T-helper 2 cell (primary cell): Measurements from ENCODE around the gene EPHX1.

ENCODE experiments used
- DNase-seq, 5 experiments: peaks; one replicate each; pipeline versions ENCODE4 v3.0.0 to v3.0.0-alpha.2; 2012 to 2022

The EPHX1 gene

DNA sequence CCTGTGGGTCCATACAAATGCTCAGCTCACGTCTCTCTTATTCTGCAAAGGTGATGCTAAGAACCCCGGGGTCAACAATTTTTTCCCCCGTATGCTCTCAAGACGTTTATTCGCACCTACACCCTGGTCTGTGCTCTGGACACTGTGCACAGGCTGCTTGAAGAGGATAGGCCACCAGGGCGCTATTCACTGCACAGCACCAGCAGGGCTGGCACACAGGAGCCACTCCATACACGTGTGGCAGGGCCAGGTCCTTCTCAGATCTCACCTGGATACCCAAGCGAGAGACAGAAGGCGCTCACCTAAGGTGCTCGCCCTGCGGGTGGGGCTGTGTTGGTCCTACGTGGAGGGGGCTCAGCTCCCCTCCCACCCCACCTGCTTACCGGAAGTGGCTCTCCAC, 55.6 kb downstream of the EPHX1 start:
- no peak for DNase-seq

GRCh38 chr1:225866061-225866837, 56.3 kb downstream of the EPHX1 start:
- peak in 4 of 5 experiments; percentile 55 to 76 (median 66) for DNase-seq

GRCh38 chr1:225866981-225867380, 57.1 kb downstream of the EPHX1 start:
- no peak for DNase-seq

DNA sequence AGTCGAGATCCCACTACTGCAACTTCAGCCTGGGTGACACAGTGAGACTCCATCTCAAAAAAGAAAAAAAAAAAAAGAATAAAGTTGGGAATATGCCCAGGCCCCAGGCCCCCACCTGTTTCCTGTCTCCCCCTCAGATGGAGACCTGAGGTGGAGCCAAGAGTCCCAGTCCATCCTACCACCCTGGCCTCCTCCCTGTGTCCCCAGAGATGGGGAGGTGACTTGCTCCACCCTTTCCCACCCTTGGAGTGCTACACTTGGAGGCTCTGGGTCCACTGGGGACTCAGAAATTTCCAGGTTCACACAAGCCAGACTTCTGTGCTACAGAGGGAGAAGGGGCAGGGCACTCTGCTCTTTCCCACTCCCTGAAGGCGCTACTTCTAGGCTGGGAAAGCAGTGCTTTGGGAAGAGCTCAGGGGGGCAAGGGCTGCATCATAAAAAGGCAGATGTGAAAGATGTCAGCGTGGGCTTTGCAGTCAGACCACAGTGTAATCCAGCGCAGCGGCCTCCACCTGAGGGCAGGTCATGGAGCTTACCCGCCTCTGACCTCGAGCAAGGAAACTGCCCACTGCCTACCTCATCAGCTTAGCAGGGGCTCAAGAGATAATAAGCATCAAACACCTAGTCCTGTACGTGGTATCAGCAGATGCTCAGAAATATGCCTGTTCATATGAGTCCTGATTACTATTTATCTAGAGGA, 58.9 kb downstream of the EPHX1 start:
- DNase-seq, result no peak

- no peak for DNase-seq
Observed at GRCh38 chr1:225870911-225871310, 61.0 kb downstream of the EPHX1 start.

GRCh38 chr1:225871359-225872074, 61.6 kb downstream of the EPHX1 start:
- DNase-seq, result peak in 1 of 5 experiments; percentile 54

DNA sequence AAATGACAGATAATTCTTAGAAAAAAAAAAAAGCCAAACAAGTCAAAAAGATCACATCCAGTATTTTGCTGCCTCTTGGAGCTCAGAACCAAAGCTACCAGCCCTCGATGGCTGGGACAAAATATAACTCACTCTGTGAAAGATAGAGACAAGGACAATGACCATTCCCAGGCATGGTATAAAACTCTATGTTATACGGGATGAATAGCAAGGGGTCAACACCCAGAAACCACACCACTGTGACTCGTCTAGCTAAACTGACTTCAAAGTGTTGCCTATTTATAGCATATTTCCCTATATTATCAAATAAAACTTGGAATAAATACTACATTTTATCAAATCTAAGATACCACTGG, 62.1 kb downstream of the EPHX1 start:
- DNase-seq, result no peak

- DNase-seq, result no peak
Observed at GRCh38 chr1:225873281-225873850, 63.4 kb downstream of the EPHX1 start.

- DNase-seq, result no peak
Observed at GRCh38 chr1:225874431-225874830, 64.5 kb downstream of the EPHX1 start.

GRCh38 chr1:225875044-225875815, 65.3 kb downstream of the EPHX1 start:
- DNase-seq, result no peak

GRCh38 chr1:225876900-225877510, 67.1 kb downstream of the EPHX1 start:
- DNase-seq, result no peak

- DNase-seq, result peak in 1 of 5 experiments; percentile 24
Observed at GRCh38 chr1:225877580-225877979, 67.7 kb downstream of the EPHX1 start.

- DNase-seq, result no peak
Observed at GRCh38 chr1:225878282-225878681, 68.4 kb downstream of the EPHX1 start.

DNA sequence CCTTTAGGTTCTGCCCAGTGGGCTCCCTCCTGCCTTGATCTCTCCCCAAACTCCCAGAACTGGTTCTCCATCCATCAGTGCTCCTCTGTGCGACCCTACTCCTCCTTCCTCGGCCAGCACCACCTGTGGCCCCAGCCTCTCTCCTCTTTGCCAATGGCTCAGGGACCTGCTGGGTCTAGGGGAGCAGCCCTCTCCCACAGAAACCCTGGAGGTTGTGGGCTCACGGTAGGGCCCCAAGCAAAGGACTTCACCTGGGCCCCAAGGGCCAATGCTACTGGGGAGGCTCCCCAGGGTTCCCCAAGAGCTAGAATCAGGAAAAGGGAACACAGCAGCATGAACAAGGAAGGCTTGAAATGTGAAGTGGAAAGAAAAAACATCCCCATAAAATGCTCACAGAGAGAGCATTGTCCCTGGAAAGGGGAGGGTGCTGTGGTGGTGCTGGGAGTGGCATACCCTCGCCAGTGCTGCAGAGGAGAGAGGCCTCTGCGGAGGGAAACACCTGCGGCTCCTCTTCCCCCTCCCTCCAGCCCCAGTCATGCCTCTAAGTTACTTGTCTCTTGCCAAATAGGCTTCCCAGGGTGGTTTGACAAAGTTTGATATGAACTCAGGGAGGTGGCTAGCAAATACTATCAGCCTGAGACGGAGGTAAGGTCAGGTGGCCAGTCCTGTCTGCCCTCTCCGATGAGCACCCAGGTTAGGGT, 69.7 kb downstream of the EPHX1 start:
- DNase-seq, result peak in 1 of 5 experiments; percentile 39

DNA sequence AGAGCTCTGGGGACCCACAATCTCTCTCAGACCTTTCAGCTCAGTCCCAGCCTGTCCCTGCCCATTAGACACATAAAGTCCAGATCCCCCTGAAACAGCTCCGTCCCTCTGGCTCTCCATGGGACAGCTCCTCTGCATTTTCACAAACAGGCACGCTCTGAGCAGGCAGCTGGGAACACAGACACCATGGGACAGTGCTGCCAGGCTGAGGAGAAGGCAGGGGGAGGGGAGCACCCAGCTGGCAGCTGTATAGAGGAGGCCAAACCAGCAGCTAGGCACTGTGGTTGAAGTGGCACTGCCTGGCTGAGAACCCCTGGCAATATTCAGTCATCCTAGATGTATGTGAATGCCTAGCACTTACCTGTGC, 70.3 kb downstream of the EPHX1 start:
- DNase-seq, result no peak

DNA sequence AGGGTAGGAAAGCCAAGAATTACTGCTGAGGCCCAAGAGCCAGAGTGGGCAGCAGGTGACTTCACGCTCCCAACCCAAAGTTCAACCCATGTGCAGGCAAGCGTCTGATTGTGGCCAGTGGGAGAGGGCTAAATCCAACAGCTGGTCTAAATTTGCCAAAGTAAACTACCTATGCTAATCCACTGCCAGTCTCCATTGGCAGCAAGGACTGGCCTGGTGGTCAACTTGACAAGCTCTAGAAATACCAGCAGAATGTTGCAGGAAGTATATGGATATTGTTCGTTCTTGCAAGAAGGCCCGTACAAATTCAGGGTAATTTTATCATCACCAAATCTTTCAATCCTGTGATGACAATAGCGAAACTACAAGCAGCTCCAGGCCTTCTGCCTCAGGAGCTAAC, 70.7 kb downstream of the EPHX1 start:
- DNase-seq, result no peak

GRCh38 chr1:225881081-225881958, 71.4 kb downstream of the EPHX1 start:
- DNase-seq, result peak in 3 of 5 experiments; percentile 27 to 78 (median 30)

GRCh38 chr1:225881959-225882693, 72.2 kb downstream of the EPHX1 start, which contains the start of gene TMEM63A:
Gene TMEM63A, minus strand, starts transcription at chr1:225882380. Its CDS starts 4,800 bp downstream, at chr1:225877580.
- peak; percentile 81 to 88 (median 85) for DNase-seq
